ENCODE data around the gene CCK. TPM values are rescaled to one million over a fixed set of nuclear protein-coding genes. Genes with fewer than 3 reads are reported as not detected.

The CCK gene
- total and polyA plus RNA-seq, 12 donors = not detected

DNA sequence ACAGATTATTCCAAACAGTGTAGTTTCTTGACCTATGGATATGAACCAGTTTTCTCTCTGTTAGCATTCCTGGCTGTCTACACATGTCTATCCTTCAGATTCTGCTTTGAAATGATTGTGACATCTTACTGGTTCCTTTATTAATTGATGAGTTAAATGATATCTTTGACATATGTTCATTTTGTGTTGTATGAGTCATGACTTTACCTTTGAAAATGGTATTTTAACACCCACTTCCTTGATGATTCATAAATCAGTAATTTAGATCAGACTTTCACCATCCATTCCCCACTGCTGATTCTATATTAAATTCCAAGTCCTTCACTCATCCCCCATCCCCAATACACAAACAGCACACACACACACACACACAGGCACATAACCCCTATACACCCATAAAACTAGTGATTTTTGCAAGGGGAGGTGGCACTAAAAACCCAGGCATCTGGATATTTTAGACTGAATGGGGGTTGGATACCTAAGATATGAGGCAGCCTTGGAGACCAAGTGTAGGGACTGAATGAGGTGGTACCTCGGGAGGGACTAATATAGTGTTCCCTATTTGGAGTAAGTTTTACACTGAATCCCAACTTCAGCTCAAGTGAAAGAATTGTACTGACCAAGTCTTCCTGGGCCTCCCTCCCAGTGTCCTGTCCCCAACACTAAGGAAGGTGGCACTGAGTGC is 9.7 kb downstream of the CCK start:
- H3K36me3 ChIP-seq = no peaks in the 10 kb centered on the region
- no peak overlapping the region for H3K4me3 ChIP-seq
- DNase-seq = no peak
- H3K27ac ChIP-seq = no peak overlapping the region
- H3K4me1 ChIP-seq = no peaks in the 10 kb centered on the region
- no peak for ATAC-seq
- H3K27me3 ChIP-seq = peaks cover 0 to 58% (median 35%) of the 10 kb centered on the region in 7 donors
- 95 to 100% methylated on average over 1 of the region's 1 CpG for WGBS, 2 donors
- TF ChIP-seq, protein P1, sequence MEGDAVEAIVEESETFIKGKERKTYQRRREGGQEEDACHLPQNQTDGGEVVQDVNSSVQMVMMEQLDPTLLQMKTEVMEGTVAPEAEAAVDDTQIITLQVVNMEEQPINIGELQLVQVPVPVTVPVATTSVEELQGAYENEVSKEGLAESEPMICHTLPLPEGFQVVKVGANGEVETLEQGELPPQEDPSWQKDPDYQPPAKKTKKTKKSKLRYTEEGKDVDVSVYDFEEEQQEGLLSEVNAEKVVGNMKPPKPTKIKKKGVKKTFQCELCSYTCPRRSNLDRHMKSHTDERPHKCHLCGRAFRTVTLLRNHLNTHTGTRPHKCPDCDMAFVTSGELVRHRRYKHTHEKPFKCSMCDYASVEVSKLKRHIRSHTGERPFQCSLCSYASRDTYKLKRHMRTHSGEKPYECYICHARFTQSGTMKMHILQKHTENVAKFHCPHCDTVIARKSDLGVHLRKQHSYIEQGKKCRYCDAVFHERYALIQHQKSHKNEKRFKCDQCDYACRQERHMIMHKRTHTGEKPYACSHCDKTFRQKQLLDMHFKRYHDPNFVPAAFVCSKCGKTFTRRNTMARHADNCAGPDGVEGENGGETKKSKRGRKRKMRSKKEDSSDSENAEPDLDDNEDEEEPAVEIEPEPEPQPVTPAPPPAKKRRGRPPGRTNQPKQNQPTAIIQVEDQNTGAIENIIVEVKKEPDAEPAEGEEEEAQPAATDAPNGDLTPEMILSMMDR (IDR thresholded peaks at IDR 0.05) = no peak
- intact Hi-C loops (cut with DNase I) = loop anchor here in 2 of 10 donors (5.0 to 10.0 kb wide), 2 partner anchors 181 to 279 kb away; no protein-coding TSS in a partner anchor
- no peaks in the 10 kb centered on the region for H3K9me3 ChIP-seq

DNA sequence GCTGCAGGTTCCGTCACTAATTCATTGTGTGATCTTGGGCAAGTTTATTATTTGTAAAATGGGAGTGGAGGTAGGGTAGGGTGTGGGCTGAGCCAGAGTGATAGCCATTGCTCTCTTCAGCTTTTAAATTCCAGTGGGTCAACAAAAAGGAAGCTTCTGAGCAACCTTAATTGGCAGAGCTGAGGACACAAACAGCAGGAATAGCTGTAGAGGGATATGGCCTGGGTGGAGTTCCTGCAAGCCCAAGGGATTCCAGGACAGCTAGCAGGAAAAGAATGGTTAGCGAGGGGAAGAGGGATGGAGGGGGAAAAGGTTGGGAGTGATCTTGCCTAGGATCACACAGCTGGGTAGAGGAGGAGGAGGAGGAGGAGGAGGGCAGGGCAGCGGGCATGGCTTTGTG is 11.4 kb downstream of the CCK start:
- 58 to 61% methylated on average over 3 of the region's 3 CpGs for WGBS, 2 donors
- intact Hi-C loops (cut with DNase I) = loop anchor here in 1 of 10 donors (10.0 kb wide), 1 partner anchor 280 kb away; no protein-coding TSS in a partner anchor
- TF ChIP-seq, protein P1 (IDR thresholded peaks at IDR 0.05) = no peak
- Histone ChIP-seq H3K4me1 (no peaks in the 10 kb centered on the region), H3K27ac (no peak overlapping the region), H3K27me3 (peaks cover 0 to 41% (median 21%) of the 10 kb centered on the region in 7 donors), H3K9me3 (no peaks in the 10 kb centered on the region), H3K4me3 (no peak overlapping the region), H3K36me3 (no peaks in the 10 kb centered on the region)
- no peak for DNase-seq
- no peak for ATAC-seq

DNA sequence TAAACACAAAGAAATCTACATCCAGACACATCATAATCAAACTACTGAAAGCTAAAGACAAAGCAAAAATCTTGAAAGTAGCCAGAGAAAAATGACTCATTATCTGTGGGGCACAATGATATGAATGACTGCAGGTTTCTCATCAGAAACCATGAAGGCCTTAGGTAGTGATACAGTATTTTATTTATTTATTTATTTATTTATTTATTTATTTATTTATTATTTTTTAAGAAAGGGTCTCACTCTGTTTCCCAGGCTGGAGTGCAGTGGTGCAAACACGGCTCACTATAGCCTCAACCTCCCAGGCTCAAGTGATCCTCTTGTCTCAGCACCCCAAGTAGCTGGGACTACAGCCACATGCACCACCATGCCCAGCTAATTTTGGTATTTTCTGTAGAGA is 15.2 kb downstream of the CCK start:
- Histone ChIP-seq H3K4me1 (peaks cover 0 to 7% (median 0%) of the 10 kb centered on the region in 9 donors), H3K9me3 (no peaks in the 10 kb centered on the region), H3K36me3 (no peaks in the 10 kb centered on the region), H3K27ac (no peak overlapping the region), H3K4me3 (no peak overlapping the region), H3K27me3 (peaks cover 0 to 33% (median 17%) of the 10 kb centered on the region in 7 donors)
- 88 to 100% methylated on average over 1 of the region's 1 CpG for WGBS, 2 donors
- no peak for ATAC-seq
- TF ChIP-seq, protein P1 (IDR thresholded peaks at IDR 0.05) = no peak
- no peak for DNase-seq
- intact Hi-C loops (cut with DNase I) = loop anchor here in 1 of 10 donors (10.0 kb wide), 1 partner anchor 284 kb away; no protein-coding TSS in a partner anchor

DNA sequence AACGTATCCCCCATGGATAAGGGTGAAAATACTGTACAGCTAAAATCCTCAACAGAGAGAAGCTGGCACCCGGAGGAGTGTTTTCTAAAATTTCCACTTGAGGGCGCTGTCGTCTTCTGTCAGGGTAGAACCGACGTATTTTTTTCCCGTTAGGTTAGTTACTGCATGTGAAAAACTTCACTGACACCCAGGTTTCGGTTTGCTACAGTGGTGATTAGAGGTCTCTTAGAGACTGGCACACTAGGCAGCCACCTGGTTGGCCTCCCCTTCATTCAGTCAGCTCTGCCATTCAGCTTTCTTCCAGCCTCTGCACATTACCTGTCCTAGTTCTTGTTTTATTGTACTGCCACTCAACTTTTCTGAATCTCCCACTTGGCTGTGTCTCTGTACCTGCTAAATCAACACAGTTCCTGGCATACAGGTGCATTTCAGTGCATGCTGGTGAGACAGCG is 18.4 kb downstream of the CCK start:
- H3K27me3 ChIP-seq = peaks cover 0 to 33% (median 15%) of the 10 kb centered on the region in 7 donors
- no peaks in the 10 kb centered on the region for H3K9me3 ChIP-seq
- H3K36me3 ChIP-seq = no peaks in the 10 kb centered on the region
- TF ChIP-seq, protein P1 (IDR thresholded peaks at IDR 0.05) = peak; percentile 44 to 86 (median 76)
- DNase-seq (peak in 1 of 2 donors; percentile 57), ATAC-seq (peak in 6 of 8 donors; percentile 29 to 72 (median 50))
- WGBS, 2 donors = 11% methylated on average over 9 of the region's 9 CpGs
- no peak overlapping the region for H3K4me3 ChIP-seq
- intact Hi-C loops (cut with DNase I) = loop anchor here (1.0 to 5.0 kb wide), 8 partner anchors 195 to 305 kb away; no protein-coding TSS in a partner anchor
- H3K4me1 ChIP-seq = peaks cover 0 to 7% (median 0%) of the 10 kb centered on the region in 9 donors
- H3K27ac ChIP-seq = no peak overlapping the region

Measured in heart right ventricle (tissue), 16 donors.